HG03280 (cell line): ENCODE data around the gene GON7.
"Not testable (repeated sequence)": the region's sequence is repeated elsewhere in the genome, so short reads cannot be mapped to it uniquely, and the experiment has no call there.

Source experiments
- ATAC-seq: cut with Tn5 transposase; IDR thresholded peaks from one replicate; pipeline ENCODE4 v1.9.1; 2021; ENCODE audit warnings: mild to moderate bottlenecking, moderate library complexity; ENCODE audit not compliant: unreplicated experiment

GON7 gene, protein sequence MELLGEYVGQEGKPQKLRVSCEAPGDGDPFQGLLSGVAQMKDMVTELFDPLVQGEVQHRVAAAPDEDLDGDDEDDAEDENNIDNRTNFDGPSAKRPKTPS

DNA sequence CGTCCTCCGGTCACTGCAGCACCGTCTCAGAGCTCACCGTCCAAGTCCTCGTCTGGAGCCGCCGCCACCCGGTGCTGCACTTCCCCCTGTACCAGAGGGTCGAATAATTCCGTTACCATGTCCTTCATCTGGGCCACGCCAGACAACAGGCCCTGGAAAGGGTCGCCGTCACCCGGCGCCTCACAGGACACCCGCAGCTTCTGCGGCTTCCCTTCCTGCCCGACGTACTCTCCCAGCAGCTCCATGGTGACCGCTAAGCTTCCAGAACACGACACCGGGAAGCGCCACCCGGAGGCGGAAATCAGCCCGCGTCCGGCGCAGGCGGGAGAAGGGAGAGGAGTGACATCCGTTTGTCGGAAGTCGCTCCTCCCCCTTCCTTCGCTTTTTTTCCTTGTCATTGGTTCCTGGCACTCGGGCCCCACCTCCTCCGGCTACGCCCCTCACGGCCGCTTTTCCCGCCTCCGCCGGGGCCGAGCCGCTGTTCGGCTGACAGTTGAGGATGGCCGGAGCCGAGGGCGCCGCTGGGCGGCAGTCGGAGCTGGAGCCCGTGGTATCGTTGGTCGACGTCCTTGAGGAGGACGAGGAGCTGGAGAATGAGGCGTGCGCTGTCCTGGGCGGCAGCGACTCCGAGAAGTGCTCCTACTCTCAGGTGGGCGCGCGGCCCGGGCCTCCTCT is at the start of gene GON7, which contains the start of gene UBR7:
Gene GON7 (minus strand): TSS at position 273 of the 675 bp plus-strand sequence. CDS start 28 bp downstream, at position 245.
Gene UBR7 (plus strand): TSS at position 464 of the 675 bp plus-strand sequence. CDS start 36 bp downstream, at position 500.
- peak; percentile 86 for ATAC-seq

- ATAC-seq = no peak
Observed at GRCh38 chr14:93249128-93249831, 42.4 kb upstream of the GON7 start.

DNA sequence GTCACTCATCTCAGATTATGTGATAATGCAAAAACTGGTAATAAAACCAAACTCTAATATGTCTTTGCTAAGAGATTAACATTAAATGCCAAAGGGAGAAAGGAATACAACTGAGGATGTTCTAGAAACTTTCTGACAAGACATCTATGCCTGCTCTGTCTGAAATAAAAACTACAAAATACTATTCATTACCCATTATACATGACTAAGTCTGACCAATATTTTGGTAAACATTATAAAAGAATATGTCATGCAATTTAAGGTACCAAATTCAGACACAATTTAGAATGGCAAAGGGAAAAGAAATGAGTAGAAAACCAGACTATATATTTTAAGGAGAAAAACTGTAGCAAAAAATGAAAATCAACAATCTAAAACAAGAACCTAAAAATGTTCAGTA is 39.7 kb upstream of the GON7 start:
- ATAC-seq = no peak

DNA sequence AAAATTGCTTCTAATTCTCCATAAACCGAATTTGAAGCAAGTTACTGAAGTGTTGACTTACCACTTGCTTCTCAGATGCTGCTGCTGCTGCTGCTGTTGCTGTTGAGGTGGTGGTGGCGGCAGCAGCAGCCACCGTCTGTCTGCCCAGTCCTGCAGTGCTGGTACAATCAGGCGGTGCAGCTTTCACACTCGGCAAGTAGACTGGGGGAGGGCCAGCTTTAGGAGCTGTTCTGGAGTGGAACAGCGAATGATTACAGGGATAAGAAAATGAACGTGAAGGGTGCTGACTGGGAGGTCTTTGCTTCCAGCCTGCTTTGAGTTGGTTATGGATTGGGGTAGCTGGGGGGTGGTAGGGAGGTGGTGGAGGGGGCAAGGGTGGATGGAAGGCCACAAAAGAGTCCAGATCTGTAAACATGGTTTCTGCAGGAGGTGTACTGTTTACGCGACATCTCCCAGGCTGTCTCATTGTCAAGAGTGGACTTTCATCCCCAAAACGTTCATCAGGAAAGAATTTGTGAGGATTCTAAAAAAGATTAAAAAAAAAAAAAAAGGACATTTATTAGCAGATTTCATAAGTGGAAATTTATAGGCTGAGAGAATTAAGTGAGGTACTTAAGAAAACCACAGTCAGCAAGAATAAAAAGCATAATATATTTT is 39.0 kb upstream of the GON7 start:
- ATAC-seq = no peak

DNA sequence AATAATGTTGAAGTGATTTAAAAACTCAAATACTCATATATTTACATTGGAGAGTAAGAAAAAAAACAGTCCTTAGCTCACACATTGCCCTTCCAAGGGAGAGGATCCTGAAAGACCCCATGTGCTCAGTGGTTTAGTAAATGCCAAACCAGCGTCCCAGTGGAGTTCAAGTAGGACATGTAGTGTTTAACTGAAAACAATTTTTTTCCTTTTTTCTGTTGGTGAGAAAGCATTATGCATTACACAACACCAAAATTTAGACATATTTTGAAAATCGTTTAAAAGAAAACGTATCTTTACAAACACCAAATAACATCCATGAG is 33.8 kb upstream of the GON7 start:
- ATAC-seq = no peak

GRCh38 chr14:93239869-93240677 is 33.2 kb upstream of the GON7 start:
- ATAC-seq = no peak

- ATAC-seq = no peak
Observed at GRCh38 chr14:93234798-93235197, 27.9 kb upstream of the GON7 start.

GRCh38 chr14:93233078-93233477 is 26.2 kb upstream of the GON7 start:
- ATAC-seq = not testable (repeated sequence)

DNA sequence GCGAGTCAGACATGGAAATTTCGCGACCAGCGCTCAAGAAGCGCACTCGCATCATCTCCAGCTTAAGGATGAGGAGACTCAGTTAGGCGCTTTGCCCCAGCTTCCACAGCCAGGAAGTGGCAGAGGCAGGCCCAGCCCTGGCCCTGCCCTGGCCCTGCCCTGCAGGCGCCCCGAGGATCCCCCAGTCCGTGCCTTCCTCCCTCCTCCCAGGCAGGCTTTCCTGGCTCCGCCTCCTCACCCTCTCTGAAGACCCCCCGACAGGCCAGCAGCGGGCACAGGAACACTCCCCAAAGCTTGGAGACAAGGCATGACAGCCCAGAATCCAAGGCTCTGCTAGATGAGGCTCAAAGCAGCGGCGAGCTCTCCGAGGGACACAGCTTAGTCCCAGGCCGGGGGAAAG is 25.3 kb upstream of the GON7 start:
- no peak for ATAC-seq

DNA sequence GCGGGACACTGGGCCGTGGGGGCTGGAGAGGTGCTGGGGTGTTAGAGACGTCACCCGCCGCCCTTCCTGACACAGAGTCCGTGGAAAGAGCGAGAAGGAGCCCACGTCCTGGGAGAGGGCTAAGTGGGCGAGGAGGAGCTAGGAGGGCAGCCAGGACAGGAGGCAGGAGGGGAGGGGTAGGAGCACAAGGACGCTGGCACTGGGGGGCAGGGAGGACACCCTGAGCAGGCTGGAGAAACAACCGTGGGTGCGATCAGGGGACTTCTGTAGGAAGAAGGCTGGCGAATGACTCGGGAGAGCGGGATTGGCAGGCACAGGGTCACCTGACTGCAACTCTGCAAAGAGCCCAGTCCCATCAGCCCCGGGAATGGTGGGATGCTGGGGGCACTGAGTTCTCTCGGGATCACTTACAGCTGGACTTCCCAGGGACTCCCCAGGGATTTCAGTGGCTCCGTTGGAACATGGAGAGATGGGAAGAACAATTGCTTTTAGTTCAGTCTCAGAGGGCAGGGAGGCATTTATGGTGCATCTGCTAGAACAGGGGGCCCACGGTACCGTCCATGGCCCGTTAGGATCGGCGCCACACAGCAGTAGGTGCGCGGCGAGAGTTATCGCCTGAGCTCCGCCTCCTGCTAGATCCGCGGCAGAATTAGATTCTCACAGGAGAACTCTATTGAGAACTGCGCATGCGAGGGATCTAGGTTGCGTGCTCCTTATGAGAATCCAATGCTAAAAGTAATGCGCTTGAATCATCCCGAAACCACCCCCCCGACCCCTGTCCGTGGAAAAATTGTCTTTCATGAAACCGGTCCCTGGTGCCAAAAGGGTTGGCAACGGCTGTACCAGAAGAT is 24.5 kb upstream of the GON7 start:
- no peak for ATAC-seq

- no peak for ATAC-seq
Observed at GRCh38 chr14:93230539-93230938, 23.7 kb upstream of the GON7 start.

- ATAC-seq = no peak
Observed at GRCh38 chr14:93228550-93228949, 21.7 kb upstream of the GON7 start.

GRCh38 chr14:93223565-93223964 is 16.7 kb upstream of the GON7 start:
- no peak for ATAC-seq

DNA sequence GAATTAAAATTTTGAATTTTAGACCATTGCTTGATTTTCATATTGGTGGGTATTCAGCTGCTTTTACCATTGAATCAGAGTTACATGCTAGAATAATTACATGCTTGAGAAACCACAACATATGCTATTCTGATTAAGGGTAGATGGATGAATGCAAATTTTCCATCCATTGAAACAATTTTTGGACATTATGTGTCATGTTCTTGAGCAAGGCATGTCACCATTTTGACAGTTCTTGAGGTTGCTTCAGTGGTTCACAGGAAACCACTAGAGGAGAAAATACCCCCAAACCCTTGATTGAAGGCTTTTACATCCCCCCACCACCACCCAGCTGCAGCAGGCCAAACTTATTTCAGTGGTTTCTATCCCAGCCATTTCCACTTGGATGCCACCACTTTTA is 13.6 kb upstream of the GON7 start:
- no peak for ATAC-seq

DNA sequence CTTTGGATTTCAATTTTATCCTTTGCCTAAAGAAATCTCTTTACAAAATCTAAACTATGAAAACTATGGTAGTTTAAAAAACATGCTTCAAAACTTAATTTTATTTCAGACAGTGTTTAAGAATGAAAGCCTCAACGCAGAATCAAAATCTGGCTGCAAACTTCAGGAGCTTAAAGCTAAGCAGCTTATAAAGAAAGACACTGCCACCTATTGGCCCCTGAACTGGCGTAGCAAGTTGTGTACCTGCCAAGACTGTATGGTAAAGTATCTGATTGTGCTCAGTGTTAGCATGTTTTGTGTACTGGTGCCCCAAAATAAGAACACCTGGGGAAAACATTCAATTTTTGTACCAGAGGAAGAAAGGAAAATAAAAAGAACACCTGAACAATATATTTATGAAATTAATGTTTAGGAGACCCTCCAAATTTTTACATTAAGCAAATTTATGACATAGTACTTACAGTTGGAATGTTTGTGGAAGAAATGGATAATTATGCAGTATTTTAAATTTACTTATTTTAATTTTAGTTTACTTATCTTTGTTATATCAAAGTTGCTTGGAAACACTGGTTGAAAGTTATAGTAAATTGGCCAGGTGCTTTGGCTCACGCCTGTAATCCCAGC is 12.3 kb upstream of the GON7 start:
- ATAC-seq = no peak

- no peak for ATAC-seq
Observed at GRCh38 chr14:93214598-93214997, 7.7 kb upstream of the GON7 start.

GRCh38 chr14:93212432-93212831 is 5.6 kb upstream of the GON7 start:
- peak; percentile 63 for ATAC-seq

- peak; percentile 35 for ATAC-seq
Observed at GRCh38 chr14:93207468-93208308, 823 bp upstream of the GON7 start.
